ENCODE measurements around the gene PLCG2.
"Not testable (repeated sequence)": the region's sequence is repeated elsewhere in the genome, so short reads cannot be mapped to it uniquely, and the experiment has no call there.

Gene PLCG2

DNA sequence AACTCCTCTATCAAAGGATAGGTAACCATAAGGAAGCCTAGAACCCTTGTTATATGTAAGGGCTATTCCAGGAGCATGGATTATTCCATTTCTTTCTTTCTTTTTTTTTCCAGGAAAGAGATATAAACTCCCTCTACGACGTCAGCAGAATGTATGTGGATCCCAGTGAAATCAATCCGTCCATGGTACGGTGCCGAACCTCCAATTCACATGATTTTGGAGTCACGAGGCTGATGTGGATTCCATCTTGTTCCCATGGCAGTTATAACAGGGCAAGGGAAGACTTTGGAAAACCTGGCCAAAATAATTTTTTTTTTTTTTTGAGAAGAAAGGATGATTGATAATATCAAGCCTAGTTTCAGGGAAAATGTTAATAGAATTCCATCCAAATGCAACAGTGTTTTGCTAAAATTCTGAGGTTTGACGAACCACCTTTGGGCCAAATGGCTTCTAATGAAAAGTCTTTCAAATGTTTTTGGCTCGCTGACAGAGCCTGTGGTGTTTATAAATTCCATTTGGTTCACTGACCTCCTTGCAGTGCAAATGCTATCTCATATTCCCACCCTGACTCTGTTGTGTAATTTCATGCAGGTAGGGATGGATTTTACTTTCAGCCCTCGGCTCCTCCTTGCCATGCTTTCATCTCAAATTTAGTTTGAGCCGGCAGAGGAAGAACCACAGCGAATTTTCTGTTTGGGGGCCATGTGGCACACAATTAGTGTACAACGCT is 142.2 kb downstream of the PLCG2 start:
- no peak for DNase-seq

DNA sequence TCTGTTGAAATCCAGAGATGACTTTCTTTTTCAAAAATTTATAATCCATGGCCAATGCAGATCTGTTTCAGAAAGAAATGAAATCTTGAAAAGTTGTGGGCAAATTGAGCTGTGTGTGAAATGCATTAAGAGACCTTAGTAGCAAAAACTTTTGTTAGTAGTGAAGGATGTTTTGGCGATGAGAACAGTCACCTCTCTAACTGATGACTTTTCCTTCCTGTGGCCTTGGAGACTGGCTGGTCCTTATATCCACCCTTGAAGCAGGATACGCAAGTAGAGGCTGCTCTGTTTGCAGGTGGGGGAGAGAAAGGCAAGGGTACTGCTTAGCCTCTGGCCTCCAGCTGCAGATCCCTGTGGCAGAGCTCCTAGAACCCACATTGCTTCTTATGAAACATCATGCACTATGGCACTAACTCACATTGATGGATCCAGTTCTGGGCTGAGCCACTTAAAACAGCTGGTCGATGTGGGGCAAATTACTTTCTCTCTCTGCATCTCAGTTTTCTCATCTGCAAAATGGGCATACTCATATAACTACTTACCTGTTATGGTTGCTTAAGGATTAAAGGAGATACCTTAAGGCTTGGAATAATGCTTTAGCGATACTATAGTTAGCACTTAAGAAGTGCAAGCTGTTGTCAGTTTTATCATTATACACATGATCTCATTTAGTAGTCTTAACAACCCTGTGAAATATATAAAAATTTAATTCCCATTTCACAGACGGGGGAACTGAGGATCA is 142.9 kb downstream of the PLCG2 start:
- no peak for DNase-seq

DNA sequence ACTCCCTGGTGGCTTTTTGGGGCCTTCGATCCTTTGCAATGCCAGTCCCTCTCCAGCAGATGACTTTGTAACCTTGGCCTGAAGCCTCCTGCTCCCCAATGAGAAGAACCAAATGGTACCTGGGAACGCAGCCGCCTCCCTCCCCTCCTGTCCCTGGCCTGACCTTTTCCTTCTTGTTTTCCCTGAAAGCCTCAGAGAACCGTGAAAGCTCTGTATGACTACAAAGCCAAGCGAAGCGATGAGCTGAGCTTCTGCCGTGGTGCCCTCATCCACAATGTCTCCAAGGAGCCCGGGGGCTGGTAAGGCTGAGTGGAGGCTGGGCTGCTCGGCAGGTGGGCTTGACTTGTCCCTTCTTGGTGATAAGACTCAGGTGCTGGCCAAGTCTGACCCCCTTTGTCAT is 144.2 kb downstream of the PLCG2 start:
- DNase-seq = no peak

DNA sequence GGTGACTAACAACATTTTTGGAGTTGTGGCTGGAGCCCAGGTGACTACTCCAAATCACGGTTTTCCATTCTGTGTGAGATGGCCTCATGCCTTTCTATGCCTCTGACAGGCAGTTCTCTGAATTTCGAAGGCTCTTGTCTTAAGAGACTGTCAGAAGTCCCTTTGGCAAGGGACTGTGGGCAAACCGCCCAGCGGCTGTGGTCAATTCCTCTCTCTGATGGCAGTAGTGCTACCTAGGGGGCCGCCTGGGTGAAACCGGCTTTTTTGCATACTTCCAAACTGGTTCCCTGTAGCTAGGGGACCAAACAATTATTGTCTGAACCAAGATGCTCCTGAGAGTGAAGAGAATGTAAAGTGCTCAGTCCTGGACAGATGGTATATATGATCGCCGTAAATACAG is 145.9 kb downstream of the PLCG2 start:
- DNase-seq = no peak

DNA sequence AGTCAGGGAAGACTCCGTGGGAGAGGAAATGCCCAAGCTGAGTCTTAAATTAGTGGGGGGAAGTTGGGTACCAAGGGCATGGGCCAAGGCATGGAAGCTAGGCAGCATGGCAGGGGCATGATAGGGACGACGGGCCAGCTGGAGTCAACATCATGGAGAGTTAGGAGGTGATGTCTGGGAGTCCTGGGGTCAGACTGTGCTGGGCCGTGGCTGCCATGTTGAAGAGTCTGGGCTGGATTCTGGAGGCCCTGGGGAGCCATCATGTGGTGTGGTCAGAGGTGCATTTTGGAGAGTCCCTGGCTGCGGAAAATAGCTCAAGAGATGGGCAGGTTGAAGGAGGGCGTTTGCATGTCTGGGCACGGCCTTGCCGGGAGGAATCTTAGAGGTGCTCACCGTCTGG is 146.9 kb downstream of the PLCG2 start:
- no peak for DNase-seq

DNA sequence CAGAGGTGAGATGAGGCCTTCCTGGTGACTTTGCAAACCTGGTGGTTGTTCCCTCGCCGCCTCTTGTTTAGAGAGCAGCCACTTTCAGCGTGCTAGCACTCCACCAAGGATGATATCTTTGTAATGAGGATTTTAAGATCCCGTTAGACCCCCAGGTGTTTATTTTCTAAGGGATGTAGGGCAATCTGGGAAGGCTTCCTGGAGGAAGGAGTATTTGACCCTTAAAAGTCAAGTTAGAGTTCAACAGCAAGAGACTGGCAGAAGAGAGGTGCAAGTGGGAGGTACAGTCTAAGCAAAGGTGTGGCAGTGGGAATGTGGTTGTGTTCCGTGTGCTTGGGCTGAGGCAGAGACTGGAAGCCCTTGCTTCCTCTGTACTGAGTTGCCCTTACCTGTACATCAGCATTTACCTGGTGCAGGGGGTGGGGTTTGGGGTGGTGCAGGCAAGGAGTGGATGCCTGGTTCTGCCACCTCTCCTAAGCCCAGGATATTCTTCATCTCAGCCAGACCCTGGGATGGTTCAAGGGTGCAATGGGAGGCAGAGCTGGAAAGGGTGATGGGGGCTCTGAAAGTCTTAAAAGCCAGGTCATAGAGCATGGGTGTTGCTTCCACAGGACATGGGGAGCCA is 148.6 kb downstream of the PLCG2 start:
- DNase-seq = no peak

DNA sequence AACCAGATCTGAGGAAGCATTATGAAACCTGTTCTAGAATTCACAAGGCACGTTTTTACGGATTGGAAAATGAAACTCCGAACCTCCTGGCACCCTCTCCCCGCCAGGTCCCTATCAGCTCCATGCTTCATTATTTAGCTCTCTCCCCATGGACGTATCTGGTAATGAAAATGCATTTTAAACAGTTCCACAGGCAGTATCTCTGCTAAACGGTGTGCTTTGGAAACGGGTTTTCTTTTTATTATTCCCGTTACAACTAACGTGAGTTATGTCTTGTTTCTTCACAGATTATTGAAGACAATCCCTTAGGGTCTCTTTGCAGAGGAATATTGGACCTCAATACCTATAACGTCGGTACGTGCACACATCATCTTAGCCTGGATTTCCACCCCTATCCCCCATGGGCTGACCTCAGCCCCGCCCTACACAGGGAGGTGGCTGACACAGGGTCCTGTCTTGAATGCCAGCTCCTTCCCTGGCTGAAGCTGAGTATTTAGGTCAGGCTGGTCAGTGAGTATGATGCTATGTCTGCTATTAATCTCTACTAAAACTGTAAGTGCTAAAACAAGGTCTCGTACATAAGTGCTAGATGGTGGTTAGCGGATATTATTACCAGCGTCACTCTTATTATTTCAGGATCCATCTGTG is 149.3 kb downstream of the PLCG2 start:
- no peak for DNase-seq

DNA sequence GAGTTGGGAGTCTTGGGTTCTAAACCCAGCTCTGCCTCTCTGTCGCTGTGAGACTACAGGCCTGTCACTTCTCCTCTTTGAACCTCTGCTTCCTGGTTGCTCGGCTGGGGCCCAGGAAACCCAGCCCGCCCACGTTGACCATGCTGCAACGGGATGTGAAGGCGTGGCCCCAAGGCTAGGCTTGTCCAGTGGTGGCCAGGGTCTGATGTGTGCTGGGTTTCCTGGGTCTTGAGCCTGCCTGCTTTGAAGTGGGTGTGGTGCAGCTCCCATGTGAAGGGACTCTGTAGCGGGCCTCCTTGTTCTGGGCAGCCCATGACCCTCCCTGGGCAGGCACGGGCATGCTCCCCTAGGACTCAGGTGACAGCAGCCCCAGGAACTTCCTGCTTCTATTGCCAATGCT is 149.9 kb downstream of the PLCG2 start:
- no peak for DNase-seq

DNA sequence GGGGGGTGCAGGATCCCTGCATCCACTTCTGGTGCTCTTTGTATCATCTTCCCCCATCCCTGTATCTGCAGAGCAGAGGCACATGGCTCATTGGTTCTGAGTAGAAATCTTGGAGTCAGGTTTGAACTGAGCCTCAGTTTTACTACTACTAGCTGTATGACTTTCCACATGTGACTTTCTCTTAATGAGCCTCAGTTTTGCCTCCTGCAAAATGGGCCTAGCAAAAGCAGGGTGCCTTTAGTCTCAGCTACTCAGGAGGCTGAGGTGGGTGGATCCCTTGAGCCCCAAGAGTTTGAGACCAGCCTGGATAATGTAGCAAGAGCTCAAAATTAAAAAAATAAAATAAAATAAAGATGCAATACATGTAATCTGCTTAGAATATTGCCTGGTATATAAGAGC is 150.8 kb downstream of the PLCG2 start:
- no peak for DNase-seq

DNA sequence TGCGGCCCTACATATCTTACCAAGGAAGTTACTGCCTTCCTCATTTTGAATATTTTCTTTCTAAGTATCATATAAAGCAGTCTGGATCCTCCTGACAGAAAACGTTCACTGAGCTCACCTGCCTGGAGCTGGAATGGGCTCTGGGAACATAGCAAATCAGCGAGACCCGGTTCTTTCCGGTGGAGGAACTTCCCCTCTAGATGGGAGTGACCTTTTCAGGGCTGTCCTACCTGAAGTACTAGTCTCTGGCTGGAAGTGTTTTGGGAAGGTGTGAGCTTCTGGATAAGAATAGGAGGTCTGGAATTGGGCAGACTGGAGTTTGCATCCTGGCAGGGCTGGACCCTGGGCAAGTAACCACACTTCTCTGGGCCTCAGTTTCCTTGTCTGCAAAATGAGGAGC is 152.8 kb downstream of the PLCG2 start:
- DNase-seq = no peak

DNA sequence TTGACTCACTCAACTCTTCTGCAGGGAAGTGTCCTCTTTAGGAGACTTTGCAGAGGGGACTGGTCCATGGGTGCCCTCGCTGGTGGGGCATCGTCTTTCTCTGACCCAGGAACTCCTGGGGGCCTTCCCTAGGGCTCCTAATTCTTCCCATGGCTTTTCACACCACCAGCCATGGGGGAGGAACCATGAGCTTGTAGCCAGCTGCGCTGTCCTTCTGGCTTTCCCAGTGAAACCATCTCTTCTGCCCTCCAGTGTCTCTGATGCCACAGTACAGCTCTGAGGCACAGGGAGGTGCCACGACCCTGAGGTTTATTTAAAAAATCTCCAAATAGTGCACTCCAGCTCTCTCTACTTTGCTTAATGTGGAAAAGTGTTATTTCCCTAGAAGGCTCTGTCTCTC is 153.6 kb downstream of the PLCG2 start:
- no peak for DNase-seq

DNA sequence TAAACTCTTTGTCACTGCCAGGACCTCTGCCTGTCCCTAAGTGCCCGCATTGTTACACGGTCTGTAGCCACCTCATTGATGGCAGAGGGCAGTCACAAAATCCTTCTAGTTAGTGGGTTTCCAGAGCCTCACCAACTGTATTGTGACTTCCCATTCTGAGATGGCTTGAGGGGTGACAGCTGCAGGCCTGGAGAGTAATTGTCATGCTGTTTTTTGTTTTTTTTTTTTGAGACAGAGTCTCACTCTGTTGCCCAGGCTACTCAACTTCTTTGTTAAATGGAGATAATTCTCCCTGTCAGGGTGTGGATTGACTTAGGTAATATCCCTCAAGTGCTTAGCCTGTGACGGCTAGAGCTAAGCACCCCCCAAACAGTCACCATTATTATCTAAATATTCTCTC is 154.3 kb downstream of the PLCG2 start:
- no peak for DNase-seq

DNA sequence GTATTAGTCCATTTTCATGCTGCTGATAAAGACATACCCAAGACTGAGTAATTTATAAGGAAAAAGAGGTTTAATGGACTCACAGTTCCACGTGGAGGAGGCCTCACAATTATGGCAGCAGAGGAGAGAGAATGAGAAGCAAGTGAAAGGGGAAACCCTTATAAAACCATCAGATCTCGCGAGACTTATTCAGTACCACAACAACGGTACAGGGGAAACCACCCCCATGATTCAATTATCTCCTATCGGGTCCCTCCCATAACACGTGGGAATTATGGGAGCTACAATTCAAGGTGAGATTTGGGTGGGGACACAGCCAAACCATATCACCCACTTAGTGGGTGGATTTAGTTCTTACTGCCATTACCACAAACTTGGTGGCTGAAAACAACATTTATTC is 155.6 kb downstream of the PLCG2 start:
- DNase-seq = not testable (repeated sequence)

DNA sequence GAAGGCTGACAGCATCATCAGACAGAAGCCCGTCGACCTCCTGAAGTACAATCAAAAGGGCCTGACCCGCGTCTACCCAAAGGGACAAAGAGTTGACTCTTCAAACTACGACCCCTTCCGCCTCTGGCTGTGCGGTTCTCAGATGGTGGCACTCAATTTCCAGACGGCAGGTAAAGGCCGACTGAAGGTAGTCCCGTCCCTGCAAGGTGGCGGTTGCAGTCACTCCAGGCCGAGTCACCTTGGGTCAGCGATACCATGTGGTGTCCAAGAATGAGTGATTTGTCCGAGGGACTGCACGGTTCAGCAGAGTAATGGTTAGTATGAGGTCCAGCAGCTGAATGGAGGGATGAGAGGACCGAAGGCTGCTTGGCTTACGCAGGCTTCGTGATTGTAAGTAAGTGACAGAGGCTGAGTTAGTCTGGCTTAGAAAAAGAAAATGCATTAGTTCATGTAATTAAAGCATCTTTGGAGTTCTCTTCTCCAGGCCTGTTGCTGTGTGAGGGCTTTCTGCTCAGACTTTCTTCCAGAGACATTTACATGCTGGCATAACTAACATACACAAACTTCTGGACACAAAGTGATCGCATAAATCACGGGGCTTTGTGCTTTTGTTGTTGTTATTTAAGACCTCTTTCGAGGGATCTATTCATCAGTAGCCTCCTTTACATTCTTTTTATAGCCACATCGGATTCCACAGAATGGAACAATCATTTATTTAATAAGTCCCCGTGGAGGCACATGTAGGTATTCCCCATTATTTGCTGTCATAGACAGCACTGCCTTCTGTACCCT is 157.3 kb downstream of the PLCG2 start:
- no peak for DNase-seq

DNA sequence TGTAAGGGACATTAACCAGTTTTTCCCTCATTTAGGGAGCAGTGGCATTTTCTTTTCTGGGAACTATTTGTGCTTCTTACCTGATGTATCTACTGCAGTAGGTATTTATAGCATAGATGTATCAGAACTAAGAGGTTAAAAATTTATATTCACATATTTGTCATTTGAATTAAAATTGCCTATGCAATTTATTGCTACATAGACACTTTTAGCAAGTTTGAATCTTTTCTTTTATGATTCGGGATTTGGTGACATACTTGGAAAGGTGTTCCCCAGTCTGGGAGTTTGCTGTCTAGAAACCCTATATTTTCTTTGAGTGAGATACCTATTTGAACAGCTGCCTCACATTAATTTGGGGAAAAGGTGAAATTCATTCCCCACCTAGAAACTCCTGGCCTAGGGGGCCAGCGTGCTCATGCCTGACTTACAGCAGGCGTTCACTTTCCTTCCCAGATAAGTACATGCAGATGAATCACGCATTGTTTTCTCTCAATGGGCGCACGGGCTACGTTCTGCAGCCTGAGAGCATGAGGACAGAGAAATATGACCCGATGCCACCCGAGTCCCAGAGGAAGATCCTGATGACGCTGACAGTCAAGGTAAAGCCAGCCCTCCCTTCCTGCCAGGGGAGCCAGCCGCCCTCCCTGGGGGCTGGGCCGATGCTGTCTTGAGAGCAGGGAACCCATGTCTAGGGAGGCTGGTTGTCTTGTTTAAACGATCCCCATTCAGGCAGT is 158.4 kb downstream of the PLCG2 start:
- DNase-seq = no peak

DNA sequence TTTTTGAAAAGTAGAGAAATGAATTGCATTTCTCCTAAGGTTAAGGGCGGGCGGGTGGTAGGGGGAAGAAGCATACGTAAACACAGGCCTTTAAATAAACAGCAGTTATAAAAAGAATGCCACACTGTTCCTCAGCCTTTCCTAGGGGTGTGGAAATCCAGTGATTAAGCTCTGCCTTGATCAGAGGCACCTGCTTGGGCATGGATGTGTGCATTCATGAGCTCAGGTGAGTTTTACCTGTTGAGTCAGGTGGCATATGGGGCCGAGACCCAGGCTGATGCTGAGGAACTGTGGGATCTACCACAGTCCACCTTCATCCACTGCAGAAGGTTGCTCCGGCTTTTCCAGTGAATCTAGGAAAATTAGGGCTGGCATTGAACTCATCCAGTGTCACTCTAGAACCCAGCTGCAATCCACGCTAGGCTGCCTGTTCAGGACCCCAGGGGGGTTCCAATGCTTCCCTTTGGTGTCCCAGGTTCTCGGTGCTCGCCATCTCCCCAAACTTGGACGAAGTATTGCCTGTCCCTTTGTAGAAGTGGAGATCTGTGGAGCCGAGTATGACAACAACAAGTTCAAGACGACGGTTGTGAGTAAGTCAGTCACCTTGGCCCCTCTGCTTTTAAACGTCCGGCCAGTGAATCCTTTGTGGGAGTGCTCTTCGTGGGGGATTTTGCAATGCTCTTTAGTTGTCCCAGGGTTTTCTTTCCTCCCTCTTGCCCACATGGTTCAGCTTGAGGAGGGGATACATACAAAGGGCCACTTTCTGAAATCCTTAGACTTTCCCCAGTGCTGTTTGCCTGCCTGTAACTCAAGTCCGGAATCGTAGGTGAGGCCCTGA is 159.5 kb downstream of the PLCG2 start:
- no peak for DNase-seq

DNA sequence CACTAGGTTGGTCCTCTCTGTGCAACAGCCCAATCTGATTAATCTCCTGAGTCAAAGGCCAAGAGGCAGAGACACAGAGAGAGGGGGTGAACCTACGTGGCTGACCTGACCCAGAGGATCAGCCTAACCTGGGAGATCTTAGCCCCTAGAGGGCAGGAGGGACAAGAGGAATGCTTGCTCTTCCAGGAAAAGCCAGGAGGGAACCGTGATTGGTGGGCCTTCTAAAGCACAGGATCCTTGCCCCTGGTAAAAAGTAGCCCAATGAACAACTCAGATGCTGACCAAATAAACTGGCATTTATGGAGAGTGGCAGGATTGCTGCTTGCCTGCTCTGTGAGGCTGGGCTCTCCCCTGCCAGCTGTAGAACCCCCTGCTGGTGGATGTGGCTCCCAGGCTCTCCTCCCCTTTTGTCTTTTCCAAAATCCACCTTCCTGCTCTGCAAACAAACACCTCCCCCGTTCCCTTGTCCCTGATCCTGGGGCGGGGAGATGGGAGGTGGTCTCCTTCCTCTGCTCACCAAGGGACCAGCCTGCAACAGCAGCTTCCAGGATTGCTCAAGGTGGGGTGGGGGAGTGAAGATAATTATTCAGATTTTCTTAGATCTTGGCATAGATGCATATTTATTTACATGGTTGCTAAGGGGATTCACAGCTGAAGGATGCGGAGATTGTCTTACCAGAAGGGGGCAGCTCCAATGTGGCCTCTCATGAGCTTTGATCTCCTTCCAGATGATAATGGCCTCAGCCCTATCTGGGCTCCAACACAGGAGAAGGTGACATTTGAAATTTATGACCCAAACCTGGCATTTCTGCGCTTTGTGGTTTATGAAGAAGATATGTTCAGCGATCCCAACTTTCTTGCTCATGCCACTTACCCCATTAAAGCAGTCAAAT is 160.3 kb downstream of the PLCG2 start:
- DNase-seq = no peak

DNA sequence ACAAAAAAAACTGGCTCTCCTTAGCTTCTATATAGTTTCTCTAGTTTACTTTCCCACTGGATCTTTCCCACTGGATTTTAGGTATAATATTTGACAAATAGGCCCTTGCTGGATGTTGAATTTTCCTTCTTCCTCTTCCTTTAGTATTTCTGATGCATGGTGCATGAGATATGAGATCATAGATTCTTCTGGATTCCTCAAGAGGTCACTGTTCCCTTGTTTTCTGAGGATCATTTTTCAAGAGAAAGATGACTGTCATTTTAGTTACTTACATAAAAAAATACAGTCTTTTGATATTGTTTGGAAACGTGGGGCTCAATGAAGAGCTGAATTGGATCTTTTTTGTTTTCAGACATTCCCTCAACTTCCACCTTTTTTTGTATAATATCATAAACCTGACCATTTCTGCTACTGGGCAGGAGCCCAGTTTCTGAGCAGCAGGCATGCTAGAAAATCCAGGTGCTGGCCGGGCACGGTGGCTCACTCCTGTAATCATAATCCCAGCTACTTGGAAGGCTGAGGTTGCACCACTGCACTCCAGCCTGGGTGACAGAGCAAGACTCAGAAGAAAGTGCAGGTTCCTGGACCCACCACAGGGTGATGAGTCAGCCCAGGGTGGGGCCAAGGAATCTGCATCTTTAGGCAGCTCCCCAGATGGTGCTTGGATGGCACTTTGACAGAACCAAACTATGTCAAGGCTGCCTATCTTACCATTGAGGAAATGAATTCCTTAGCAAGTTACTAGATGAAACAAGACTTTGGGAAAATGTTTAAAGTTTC is 161.9 kb downstream of the PLCG2 start:
- no peak for DNase-seq

DNA sequence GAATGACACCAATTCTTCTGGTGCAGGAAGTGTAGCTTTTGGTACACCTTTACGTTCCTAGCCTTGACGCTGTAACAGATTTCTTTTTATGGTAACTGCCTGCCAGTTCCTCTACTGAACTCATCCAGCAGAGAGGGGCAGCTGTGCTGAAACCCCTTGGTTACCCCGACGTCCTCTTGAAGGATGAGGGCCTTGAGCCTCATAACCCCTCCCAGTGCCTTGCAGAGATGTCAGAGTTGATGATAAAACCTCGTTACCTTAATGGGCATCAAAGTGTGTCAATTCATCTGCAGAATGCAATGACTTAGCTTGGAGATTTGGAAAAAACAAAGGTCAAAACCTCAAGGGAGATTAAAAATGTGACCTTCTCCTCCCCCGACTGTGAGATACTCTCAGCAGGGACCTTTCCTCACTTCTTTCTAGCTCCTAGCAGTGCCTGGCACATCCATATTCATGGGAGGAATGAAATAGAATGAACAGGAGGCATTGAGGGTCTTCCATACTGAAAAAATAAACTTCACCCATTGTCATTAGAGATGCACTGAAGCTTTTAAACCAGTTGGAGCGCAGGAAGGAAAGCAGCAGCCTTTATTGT is 163.0 kb downstream of the PLCG2 start:
- DNase-seq = no peak
